ENCODE measurements around the gene IGF1R. TPM values are rescaled to one million over a fixed set of nuclear protein-coding genes. Genes with fewer than 3 reads are reported as not detected.

IGF1R gene
- total RNA-seq, 4 donors from 2014 or later, result 51.5 to 146 (median 89.6) TPM

DNA sequence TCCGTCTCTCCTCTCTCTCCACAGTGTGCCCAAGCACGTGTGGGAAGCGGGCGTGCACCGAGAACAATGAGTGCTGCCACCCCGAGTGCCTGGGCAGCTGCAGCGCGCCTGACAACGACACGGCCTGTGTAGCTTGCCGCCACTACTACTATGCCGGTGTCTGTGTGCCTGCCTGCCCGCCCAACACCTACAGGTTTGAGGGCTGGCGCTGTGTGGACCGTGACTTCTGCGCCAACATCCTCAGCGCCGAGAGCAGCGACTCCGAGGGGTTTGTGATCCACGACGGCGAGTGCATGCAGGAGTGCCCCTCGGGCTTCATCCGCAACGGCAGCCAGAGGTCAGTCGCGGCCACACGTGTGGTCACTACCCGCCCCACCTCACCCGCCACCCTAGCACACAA lies 243.0 kb downstream of the IGF1R start:
- no peak overlapping the region for H3K27ac ChIP-seq
- H3K4me1 ChIP-seq, result peaks cover 8 to 23% of the 10 kb centered on the region in 2 donors
- no peak for DNase-seq

DNA sequence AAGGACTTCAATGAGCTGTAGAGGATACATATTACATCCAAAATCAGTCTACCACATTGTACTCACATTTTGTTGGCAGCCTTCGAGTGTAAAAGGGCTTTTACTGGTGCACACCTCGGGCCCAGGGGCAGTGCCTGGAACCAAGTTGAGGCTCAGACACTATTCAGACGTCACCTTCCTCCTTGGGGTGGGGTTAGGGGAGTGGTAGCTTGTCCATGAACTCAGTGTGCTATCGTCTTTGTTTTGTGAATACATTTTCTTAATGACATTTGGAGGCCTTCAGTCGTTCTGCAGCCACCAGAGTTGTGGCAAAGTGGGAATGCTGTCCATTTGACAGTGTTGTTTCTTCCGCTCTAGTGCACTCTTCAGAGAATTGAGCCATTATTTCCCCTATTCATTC lies 245.1 kb downstream of the IGF1R start:
- no peaks in the 10 kb centered on the region for H3K27me3 ChIP-seq
- peak in 1 of 2 donors; percentile 50 for DNase-seq
- H3K4me3 ChIP-seq (replicated peaks in 1 of 3), result no peak overlapping the region
- H3K9me3 ChIP-seq, result no peaks in the 10 kb centered on the region
- peak overlapping the region in 2 of 3 donors; percentile 22 to 51 for H3K27ac ChIP-seq
- WGBS, 2 donors, result 49 to 51% methylated on average over 6 of the region's 6 CpGs
- H3K36me3 ChIP-seq, result no peaks in the 10 kb centered on the region
- intact Hi-C loops (cut with DNase I), result no loop called here
- TF ChIP-seq POLR2A (IDR thresholded peaks at IDR 0.05), result no peak
- TF ChIP-seq, protein P1, sequence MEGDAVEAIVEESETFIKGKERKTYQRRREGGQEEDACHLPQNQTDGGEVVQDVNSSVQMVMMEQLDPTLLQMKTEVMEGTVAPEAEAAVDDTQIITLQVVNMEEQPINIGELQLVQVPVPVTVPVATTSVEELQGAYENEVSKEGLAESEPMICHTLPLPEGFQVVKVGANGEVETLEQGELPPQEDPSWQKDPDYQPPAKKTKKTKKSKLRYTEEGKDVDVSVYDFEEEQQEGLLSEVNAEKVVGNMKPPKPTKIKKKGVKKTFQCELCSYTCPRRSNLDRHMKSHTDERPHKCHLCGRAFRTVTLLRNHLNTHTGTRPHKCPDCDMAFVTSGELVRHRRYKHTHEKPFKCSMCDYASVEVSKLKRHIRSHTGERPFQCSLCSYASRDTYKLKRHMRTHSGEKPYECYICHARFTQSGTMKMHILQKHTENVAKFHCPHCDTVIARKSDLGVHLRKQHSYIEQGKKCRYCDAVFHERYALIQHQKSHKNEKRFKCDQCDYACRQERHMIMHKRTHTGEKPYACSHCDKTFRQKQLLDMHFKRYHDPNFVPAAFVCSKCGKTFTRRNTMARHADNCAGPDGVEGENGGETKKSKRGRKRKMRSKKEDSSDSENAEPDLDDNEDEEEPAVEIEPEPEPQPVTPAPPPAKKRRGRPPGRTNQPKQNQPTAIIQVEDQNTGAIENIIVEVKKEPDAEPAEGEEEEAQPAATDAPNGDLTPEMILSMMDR (IDR thresholded peaks at IDR 0.05), result no peak
- H3K4me1 ChIP-seq, result peaks cover 14 to 36% of the 10 kb centered on the region in 2 donors

More for the DNA sequence above, 243.0 kb downstream of the IGF1R start:
- no peaks in the 10 kb centered on the region for H3K27me3 ChIP-seq
- no peaks in the 10 kb centered on the region for H3K36me3 ChIP-seq
- intact Hi-C loops (cut with DNase I), result no loop called here
- no peaks in the 10 kb centered on the region for H3K9me3 ChIP-seq
- 95 to 97% methylated on average over 29 to 31 of the region's 31 CpGs for WGBS, 2 donors
- no peak for TF ChIP-seq POLR2A (IDR thresholded peaks at IDR 0.05)
- H3K4me3 ChIP-seq (replicated peaks in 1 of 3), result no peak overlapping the region

DNA sequence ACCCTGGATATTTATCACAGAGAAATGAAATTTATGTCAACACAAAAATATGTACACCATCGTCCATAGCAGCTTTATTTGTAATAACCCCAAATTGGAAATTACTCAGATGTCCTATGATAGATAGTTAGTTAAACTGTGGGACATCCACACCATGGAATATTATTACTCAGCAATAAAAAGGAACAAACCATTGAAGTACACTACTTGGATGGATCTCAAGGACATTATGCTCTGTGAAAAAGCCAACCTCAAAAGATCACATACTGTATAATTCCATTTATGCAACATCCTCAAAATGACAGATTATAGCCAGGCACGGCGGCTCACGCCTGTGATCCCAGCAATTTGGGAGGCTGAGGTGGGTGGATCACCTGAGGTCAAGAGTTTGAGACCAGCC lies 246.0 kb downstream of the IGF1R start:
- Histone ChIP-seq H3K4me3 (replicated peaks in 1 of 3) (no peak overlapping the region), H3K4me1 (peaks cover 14 to 29% of the 10 kb centered on the region in 2 donors), H3K9me3 (no peaks in the 10 kb centered on the region), H3K36me3 (no peaks in the 10 kb centered on the region), H3K27me3 (no peaks in the 10 kb centered on the region), H3K27ac (peak overlapping the region in 2 of 3 donors; percentile 22 to 51)
- no peak for DNase-seq
- intact Hi-C loops (cut with DNase I), result no loop called here
- TF ChIP-seq, protein P1 (IDR thresholded peaks at IDR 0.05), result no peak
- TF ChIP-seq POLR2A (IDR thresholded peaks at IDR 0.05), result no peak
- 96 to 98% methylated on average over 4 of the region's 4 CpGs for WGBS, 2 donors

DNA sequence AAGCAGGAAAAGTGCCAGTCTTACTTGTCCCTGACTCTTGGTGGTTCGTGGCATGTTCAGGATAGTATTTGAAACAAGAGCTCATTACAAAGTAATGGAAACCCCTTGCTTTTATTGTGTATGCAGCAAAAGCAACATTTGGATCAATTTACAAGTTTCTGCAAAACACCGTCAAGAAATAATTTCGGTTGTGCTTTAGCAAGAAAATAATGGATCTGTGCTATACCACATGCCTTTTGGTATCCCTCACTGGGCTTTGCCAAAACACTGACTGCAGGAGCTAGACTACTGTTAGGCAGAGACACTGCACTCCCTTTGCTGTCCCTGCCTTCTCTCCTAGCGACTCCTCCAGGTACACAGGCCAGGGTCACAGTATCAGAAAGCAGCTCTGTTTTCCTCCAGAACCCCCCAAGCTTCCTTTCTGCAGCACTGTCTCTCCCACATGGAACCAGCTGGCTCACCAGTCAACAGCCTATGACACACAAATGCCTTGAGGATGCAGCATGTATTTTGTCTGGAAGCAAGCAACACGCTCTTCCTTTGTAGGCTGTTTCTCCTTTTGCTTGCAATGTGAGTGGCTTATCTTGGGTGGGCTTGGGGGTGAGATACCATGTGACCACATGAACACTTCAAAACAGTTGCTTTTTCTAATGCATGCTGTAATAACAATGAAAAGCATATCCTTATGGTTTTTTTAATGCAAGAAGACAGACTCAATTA lies 247.8 kb downstream of the IGF1R start:
- 91 to 95% methylated on average over 5 of the region's 5 CpGs for WGBS, 2 donors

DNA sequence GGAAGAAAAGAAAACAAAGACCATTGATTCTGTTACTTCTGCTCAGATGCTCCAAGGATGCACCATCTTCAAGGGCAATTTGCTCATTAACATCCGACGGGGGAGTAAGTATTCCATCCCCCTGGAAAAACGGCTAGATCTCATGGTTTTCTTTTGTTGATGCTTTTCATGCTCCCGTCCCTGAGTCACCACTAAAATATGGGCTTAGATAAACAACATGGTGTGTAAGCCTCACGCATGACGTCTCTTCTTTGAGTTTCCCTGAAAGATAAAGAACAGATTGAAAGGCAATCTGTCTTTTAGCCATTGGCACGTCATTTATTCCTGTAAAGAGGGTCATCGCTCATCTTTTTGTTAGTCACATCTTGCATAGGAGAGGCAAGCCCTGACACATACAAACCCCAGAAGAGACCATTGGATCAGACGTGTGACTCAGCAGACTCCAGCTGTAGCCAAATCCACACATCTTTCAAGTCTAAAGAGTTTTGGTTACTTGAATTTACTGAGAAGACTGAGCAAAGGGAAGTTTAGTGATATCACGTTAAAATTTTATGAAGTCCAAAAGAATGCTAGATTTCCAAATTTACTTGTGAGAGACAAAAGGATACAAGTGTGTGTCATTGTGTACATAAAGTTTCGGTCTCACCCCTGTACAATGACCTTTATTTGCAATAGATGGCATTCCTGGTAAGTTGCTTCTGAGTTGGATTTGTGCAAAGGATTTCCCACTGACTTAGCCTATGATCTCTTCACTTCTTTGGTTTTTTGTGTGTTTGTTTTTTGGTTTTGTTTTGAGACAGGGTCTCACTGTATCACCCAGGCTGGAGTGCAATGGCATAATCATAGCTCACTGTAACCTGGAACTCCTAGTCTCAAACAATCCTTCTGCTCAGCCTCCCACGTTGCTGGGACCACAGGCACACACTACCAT lies 248.7 kb downstream of the IGF1R start:
- no peak for DNase-seq
- intact Hi-C loops (cut with DNase I), result no loop called here

More for the DNA sequence above, 247.8 kb downstream of the IGF1R start:
- TF ChIP-seq, protein P1 (IDR thresholded peaks at IDR 0.05), result no peak
- no peak for TF ChIP-seq POLR2A (IDR thresholded peaks at IDR 0.05)
- Histone ChIP-seq H3K4me1 (peaks cover 21 to 37% of the 10 kb centered on the region in 2 donors), H3K27me3 (no peaks in the 10 kb centered on the region), H3K9me3 (no peaks in the 10 kb centered on the region), H3K36me3 (no peaks in the 10 kb centered on the region), H3K27ac (peak overlapping the region in 2 of 3 donors; percentile 78 to 82), H3K4me3 (replicated peaks in 1 of 3) (no peak overlapping the region)
- intact Hi-C loops (cut with DNase I), result no loop called here
- no peak for DNase-seq

More for the DNA sequence above, 248.7 kb downstream of the IGF1R start:
- no peak overlapping the region for H3K4me3 ChIP-seq (replicated peaks in 1 of 3)
- no peaks in the 10 kb centered on the region for H3K36me3 ChIP-seq
- TF ChIP-seq, protein P1 (IDR thresholded peaks at IDR 0.05), result no peak
- TF ChIP-seq POLR2A (IDR thresholded peaks at IDR 0.05), result no peak
- WGBS, 2 donors, result 75 to 83% methylated on average over 12 of the region's 12 CpGs
- H3K27me3 ChIP-seq, result no peaks in the 10 kb centered on the region
- no peaks in the 10 kb centered on the region for H3K9me3 ChIP-seq
- peak overlapping the region; percentile 3 to 82 (median 78) for H3K27ac ChIP-seq
- H3K4me1 ChIP-seq, result peaks cover 21 to 37% of the 10 kb centered on the region in 2 donors
